Activated gamma-delta T cell treated with anti-CD3 and anti-CD28 coated beads, Interleukin-2, amount 50 U/mL, for 16 hours (primary cell): ENCODE results near the gene DSE.
"Not testable (repeated sequence)": the region's sequence is repeated elsewhere in the genome, so short reads cannot be mapped to it uniquely, and the experiment has no call there.

ENCODE experiments used
- DNase-seq: peaks from one replicate; pipeline ENCODE4 v3.0.0-alpha.2; 2020; ENCODE audit warnings: low read depth

Gene DSE

DNA sequence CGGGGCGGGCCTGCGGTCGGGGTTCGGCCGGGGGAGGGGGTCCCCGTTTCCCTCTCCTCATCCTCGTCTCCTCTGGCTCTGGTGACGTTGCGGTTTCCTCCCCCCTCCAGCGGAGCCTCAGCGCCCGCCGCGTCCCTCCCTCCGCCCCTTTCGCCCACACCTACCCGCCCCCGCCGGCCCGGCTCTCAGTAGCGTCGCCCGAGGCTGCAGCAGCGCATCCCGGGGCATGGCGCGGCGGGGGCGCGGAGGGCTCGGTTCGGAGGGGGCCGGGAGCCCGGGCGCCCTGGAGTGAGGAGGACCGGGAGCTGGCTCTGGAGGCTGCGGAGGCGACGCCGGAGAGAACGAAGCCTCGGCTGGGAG lies at the start of gene DSE:
DSE (plus strand) TSS at position 188 of the 360 bp plus-strand sequence. CDS start 28,304 bp downstream, outside the sequence.
- peak; percentile 33 for DNase-seq

DNA sequence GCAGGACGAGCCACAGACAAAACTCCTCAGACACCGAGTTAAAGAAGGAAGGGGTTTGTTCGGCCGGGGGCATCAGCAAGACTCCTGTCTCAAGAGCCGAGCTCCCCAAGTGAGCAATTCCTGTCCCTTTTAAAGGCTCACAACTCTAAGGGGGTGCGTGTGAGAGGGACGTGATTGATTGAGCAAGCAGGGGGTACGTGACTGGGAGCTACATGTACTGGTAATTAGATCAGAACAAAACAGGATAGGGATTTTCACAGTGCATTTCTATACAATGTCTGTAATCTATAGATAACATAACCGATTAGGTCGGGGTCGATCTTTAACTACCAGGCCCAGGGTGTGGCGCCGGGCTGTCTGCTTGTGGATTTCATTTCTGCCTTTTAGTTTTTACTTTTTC lies 48.8 kb upstream of the DSE start:
- not testable (repeated sequence) for DNase-seq

DNA sequence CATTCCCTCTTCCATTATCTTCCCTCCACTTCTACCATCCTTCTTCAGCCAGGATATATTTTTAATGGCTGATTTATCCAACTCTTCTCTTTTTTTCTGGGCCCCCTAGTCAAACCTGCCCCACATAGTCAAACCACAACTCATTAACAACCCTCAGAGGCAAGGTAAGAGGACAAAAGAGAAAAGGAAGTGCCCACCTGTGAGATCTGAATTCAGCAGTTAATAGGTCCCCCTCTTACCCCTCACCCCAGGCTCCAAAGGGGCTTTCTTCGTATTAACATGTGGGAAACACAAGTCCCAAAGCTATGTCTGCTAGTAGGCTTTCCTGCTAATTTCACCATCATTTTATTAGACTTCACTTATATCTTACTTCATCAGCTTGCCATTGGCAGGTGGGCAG lies 46.9 kb upstream of the DSE start:
- no peak for DNase-seq

DNA sequence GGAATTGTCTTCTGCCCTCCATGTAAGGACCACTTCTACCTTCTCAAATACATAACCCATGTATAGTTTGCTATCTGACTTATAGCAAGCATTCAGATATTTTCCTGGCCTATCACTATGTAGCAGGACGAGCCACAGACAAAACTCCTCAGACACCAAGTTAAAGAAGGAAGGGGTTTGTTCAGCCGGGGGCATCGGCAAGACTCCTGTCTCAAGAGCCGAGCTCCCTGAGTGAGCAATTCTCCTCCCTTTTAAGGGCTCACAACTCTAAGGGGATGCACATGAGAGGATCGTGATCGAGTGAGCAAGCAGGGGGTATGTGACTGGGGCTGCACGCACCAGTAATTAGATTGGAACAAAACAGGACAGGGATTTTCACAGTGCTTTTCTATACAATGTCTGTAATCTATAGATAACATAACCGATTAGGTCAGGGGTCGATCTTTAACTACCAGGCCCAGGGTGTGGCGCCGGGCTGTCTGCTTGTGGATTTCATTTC lies 45.1 kb upstream of the DSE start:
- DNase-seq, result not testable (repeated sequence)

DNA sequence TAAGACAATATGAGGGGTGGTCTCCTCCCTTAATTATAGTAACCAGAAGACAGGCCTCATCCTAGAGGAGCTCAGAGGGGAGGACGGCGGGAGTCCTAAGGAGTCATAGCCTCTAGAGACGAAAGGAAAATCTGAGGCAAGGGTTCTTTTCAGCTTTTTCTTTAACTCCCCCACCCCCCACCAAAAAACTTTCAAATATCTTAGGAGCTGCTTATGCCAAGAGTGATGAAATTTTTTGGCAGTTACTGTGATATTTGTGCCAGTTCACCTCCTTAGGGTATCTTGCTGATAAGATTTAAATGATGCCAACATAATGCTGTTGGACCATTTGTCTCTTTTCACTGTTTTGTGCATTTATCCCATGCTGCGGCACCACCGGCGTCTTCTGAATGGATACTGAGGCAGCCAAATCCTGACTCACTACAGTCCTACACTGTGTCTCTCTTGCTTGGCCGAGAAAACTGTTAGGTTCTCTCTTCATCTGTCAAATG lies 44.5 kb upstream of the DSE start:
- DNase-seq, result no peak

DNA sequence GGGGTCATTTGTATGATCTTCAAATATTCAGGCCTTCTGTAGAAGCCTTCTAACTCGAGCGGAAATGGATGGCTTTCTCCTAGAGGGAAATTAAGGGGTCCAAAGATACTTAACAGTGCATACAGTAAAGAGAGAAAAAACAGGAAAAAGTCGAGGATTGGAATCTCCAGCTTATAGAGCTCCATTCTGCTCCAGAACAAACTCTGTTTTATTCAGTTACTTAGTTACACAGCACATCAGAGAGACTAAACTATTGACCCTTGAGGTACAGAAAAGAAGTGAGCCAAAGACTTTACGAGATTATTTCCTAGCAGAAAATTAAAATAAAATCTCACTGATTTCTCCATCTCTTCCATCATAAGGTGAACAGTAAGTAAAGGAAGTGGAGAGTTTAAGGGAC lies 43.8 kb upstream of the DSE start:
- DNase-seq, result no peak

DNA sequence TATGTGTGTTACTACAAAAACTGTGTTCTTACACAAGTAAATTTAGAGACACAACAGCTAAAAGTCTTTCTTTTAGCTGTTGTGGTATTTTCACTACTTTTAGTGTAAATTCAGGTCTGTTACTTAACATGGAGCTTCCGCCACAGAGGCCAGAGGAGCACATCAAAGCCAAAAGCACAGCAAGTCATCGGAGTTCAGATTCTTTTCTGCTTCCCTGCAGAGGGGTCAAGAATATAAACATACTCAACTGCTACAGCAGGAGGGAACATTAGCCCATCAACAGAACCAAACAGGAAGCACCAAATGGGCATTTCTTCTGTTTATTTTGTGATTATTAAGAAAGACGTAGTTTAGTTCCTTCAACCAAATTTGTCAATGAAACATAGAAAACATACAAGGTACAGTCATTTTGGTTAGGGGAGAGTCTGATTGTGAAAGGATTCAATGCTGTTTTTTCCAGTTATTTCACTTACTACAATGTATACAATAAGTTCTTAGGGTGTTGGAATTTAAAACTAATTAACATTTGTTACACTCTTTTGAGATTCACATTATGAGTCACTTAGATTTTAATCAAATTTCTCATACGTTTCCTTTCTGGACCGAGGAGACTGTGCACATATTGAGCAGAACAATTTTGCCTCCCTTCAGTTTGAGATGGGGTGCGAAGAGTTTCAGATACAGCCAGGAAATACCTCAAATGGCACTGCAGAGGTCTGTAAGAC lies 42.8 kb upstream of the DSE start:
- DNase-seq, result no peak

DNA sequence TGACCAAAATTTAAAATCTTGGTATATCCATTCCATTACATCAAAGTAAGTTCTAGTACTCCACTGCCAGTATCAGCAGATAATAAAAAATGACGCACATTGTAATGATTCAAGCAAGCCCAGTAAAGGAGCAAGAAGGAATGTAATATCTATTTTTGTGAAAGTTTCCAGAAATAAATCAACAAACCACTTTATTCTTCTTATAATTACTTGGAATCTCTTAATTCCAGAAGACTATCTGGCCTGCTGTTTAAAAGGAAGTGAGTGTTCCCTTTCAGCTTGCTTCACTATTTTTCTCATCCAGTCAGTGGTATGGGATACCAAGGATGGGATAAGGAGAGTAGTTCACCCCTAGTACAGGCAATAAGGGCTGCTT lies 42.2 kb upstream of the DSE start:
- no peak for DNase-seq

DNA sequence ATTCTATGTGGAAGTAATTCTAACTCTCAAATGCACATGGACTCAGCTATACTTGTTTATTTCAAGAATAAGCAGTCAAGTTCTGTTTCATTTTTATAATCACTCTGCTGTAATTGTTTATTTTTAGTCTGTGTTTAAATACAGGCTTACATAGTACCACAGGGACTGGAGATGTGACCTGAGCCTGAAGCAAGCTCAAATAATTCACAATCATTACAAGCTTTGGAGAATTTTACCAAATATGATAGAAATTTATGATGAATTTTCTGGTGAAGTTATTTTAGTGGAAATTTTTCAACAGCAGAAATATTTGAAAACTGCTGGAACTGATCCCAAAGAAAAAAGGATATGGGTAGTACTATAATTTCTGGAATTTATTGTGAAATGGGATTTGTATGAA lies 41.6 kb upstream of the DSE start:
- no peak for DNase-seq

DNA sequence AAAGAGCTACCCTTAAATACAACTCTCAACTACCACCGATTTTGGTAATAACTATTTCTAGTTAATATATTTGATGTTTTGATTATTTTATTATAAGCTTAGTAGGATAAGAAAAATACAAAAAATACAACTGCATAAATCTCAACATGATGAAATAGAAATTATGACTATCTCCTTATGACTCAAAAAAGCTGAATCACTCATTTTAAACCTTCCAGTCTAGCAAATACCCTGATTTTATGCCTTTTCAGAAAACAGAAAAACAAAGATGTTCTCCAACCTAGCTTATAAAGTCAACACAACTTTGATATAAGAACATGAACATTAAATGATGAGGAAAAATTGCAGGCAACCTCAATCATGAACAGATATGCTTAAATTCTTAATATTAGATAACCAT lies 40.2 kb upstream of the DSE start:
- no peak for DNase-seq

DNA sequence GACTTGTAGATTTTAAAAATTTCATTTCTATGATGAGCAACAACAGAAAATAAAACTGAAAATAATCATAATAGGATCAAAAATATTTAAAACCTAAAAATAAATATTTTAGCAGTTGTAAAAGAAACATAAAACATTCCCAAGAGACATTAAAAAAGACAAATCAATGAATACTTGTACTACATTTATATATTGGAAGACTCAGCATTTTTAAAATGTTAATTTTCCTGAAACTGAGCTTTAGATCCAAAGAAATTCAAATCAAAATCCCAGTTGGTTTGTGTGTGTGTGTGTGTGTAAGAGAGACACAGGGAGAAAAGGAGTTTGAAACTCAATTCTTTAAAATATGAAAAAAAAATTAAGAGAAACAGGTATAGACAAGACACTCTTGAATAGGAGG lies 38.7 kb upstream of the DSE start:
- no peak for DNase-seq

DNA sequence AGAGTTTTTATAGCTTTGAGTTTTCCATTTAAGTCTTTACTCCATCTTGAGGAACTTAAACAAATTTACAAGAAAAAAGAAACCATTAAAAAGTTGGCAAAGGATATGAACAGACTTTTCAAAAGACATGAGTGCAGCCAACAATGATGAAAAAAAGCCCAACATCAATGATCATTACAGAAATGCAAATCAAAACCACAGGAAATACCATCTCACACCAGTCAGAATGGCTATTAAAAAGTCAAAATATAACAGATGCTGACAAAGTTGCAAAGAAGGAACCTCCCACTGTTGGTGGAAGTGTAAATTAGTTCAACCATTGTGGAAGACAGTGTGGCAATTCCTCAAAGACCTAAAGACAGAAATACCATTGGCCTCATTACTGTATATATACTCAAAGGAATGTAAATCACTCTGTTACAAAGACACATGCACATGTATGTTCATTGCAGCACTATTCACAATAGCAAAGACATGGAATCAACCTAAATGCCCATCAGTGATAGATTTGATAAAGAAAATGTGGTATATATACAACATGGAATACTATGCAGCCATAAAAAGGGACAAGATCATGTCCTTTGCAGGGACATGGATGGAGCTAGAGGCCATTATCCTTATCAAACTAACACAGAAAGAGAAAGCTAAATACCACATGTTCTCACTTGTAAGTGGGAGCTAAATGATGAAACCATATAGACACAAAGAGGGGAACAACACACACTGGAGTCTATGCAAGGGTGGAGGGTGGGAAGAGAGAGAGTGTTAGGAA lies 35.9 kb upstream of the DSE start:
- DNase-seq, result not testable (repeated sequence)

DNA sequence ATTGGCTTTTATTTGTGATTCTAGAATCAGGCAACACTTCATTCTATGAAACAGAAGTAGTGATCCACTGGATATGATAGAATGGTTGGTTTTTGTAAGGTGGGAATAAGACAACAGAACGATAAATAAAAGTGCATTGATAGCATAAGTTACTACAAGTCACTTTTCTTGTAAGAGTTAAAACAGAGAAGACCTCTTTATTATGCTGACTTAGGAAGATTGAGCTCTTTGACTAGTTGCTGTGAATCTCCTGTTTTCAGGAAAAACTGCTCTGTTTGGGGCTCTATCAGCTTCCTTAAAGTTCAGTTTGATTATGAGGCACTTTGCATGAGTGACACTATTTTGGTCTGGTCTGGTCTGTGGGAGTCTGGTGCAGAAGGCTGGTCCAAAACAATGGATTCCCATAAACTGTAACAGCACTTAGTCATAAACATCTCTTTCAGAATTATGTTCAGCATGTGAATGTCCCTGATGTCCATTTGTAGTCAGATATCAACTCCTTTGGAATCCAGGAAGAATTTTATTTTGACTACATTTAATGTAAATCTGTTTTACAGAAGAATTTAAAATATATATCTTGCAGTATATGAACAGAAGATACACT lies 35.0 kb upstream of the DSE start:
- DNase-seq, result no peak

DNA sequence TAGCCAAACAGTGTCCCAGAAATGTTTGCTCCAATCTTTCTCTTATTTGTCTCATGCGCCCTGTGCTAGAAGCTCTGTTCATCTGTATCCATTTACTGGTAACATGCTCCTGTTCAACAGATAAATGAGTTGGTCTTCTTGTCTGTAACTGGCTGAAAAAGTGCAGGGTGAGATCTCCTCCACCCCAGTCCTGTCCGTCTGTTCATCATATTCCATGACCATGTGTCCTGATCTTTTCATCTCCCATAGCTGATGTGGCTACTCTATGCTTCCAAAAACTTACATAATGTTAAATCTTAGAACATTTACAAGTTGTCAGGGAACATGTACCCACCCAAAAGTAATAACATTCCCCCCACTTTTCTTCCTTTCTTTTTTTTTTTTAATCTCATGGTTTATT lies 31.8 kb upstream of the DSE start:
- no peak for DNase-seq

DNA sequence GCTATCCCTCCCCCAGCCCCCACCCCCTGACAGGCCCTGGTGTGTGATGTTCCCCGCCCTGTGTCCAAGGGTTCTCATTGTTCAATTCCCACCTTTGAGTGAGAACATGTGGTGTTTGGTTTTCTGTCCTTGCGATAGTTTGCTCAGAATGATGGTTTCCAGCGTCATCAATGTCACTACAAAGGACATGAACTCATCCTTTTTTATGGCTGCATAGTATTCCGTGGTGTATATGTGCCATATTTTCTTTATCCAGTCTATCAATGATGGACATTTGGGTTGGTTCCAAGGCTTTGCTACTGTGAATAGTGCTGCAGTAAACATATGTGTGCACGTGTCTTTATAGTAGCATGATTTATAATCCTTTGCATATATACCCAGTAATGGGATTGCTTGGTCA lies 30.1 kb upstream of the DSE start:
- DNase-seq, result not testable (repeated sequence)

DNA sequence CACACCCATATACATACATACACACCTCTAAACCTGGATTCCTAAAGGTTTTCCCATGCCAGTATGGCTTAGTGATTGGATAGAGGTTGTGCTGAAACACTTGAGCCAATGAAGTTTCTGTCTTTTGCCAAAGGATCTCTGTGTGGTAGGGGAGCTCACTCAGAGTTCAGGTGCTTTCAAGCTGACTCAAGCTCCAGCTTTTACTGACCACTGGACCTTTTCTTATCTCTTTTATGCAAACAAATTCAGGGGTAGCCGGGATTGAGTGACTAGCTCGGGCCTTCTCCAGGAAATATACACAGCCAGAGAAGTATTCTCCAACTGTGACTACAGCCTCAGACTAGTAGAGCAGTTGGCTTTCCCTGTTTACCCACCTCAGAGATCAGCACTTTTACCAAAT lies 21.5 kb upstream of the DSE start:
- DNase-seq, result no peak

DNA sequence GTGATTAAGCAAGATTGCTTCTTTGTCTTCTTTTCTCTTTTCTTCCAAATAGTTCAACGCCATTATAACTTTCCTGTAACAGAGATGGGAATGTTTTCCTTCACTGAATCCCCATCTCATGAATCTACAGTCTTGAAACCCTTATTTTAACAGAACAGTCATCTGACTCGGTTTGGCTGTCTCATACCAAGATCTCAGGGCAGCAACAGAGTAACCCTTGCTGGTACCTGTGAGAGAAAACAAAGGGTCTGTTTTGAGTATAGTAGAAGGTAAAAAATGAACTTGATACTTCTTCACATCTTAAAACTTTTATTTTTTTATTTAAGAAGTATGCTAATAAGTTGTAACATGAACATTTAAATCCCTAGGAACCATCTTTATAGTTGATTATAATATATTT lies 19.6 kb upstream of the DSE start:
- DNase-seq, result no peak

DNA sequence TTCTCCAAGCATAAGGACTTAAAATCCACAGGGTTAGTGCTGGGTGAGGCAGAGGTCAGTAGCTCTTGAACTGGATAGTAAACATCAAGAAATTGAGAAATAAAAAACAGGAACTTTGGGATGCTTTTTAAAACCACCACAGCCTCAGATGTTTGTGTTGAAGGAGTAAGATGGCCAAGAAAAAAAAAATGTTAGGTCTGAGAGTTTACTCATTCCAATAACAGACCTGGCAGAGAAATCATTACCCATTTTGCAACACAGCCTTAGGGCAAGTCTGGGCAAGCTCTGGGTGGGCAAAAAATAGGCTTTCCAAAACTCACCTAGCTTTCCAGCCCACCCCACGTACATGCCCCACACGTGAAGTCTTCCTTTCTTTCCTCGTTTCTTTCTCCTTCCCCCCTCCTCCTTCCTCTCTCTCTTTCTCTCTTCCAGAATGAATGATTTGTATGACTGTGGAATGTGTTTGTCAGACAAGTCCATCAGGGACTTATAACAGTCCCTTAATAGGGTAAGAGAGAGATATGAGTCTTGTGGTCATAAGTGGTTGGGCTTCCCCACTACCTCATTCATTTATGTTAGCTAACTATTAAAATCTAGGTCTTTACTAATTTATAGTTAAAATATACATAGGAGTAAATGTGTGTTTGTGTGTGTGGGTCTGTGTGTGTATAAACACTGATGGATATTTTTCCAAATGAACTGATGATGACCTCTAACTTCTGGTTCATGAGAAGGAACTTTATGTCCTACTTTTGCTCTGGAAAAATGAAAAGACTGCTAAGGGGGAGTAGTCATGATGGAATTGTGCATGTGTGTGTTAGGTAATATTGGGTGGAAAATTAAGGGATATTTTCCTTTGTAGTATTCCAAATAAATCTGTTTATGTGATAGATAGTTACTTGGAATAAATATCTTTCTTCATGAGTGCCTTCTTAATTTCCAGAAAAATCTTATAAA lies 18.0 kb upstream of the DSE start:
- no peak for DNase-seq

DNA sequence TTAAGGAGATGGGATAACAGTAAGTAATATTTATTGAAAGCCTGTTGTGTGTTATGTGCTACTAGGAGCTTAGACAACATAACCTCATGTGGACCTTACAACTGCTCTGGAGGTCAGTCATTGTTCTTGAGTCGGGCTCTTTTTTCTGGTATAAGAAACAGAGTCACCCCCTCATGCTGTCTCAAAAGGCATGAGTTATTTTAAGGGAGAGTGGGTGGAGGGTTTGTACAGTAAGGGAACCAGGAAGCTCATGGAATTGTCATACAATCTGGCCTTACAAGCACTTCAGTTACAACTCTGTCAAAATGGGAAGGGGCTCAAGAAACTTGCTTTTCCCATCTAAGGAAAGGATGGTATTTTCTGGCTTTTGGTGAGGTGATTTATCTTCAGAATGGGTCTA lies 16.5 kb upstream of the DSE start:
- no peak for DNase-seq

DNA sequence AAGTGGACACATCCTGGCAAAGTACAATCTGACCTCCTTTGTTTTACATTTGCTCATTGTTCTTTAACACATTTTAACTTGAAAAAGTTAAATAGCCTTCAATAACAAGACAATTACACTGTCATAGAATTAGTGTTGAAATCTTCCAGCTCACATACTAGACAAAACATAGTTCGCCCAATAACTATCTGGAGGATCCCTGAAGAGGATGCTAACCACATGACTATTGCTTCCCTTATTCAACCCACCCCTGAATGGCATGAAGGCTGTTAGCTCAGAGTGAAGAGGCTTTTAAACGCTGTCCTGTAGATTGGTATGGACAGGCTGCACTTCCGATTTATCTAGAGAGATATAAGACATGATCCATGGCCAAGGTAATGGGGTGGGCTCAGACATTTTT lies 15.0 kb upstream of the DSE start:
- no peak for DNase-seq

DNA sequence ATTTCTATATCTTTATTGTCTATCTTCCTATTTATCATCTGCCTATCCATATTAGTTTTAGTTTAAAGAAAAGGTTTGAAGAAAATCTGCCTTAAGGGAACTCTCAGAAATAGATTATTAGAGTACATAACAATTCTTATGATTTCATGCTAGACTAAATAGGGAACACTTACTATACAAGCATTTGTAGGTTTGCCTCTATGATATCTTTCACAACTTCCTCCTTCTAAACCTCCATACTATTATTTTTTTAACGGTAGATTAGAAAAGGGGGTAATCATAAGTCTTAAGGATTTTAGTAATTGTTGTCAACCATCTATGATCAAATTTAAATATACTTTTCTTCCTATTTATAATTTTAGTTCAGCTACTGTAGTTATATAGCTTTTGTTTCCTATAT lies 11.6 kb upstream of the DSE start:
- no peak for DNase-seq

DNA sequence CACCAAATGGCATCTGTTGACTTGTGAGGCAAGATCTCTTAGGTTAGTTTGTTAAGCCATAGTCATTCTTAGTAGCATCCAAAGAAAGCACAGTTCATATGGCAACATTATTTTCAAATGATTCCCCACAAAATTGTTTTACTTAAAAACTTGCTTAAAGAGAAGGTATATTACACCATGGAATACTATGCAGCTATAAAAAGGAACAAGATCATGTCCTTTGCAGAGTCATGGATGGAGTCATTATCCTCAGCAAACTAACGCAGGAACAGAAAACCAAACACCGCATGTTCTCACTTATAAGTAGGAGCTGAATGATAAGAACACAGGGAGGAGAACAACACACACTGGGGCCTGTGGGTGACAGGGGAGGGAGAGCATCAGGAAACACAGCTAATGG lies 10.9 kb upstream of the DSE start:
- DNase-seq, result no peak
